ENCODE results near the gene RASA2. TPM values are rescaled to one million over a fixed set of nuclear protein-coding genes. Genes with fewer than 3 reads are reported as not detected.

RASA2 gene
- total and polyA plus RNA-seq, 12 donors = 1.4 to 7.7 (median 5.1) TPM

DNA sequence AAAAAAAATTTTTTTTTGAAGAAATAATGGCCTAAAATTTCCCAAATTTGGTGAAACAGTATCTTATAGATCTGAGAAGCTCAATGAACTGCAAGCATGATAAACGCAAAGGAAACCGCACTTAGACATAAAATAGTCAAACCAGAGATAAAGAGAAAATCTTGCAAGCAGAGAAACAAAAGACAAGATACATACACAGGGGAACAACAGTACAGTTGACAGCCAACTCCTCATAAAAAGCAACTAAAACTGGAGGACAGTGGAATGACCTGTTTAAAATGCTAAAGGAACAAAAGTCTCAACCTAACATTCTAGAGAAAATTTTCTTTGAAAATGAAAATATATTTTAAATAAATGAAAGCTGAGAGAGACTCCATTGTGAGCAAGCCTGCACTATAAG lies 107.5 kb downstream of the RASA2 start:
- ATAC-seq (no peak), DNase-seq (no peak)
- Histone ChIP-seq H3K9me3 (peaks cover 0 to 8% (median 0%) of the 10 kb centered on the region in 11 donors), H3K36me3 (peaks cover 0 to 99% (median 8%) of the 10 kb centered on the region in 9 donors), H3K4me3 (no peak overlapping the region), H3K27me3 (no peaks in the 10 kb centered on the region), H3K4me1 (peaks cover 0 to 7% (median 0%) of the 10 kb centered on the region in 9 donors), H3K27ac (no peak overlapping the region)
- TF ChIP-seq, protein P1, sequence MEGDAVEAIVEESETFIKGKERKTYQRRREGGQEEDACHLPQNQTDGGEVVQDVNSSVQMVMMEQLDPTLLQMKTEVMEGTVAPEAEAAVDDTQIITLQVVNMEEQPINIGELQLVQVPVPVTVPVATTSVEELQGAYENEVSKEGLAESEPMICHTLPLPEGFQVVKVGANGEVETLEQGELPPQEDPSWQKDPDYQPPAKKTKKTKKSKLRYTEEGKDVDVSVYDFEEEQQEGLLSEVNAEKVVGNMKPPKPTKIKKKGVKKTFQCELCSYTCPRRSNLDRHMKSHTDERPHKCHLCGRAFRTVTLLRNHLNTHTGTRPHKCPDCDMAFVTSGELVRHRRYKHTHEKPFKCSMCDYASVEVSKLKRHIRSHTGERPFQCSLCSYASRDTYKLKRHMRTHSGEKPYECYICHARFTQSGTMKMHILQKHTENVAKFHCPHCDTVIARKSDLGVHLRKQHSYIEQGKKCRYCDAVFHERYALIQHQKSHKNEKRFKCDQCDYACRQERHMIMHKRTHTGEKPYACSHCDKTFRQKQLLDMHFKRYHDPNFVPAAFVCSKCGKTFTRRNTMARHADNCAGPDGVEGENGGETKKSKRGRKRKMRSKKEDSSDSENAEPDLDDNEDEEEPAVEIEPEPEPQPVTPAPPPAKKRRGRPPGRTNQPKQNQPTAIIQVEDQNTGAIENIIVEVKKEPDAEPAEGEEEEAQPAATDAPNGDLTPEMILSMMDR (IDR thresholded peaks at IDR 0.05) = no peak
- WGBS, 2 donors = 95 to 97% methylated on average over 2 of the region's 2 CpGs
- intact Hi-C loops (cut with DNase I) = no loop called here

DNA sequence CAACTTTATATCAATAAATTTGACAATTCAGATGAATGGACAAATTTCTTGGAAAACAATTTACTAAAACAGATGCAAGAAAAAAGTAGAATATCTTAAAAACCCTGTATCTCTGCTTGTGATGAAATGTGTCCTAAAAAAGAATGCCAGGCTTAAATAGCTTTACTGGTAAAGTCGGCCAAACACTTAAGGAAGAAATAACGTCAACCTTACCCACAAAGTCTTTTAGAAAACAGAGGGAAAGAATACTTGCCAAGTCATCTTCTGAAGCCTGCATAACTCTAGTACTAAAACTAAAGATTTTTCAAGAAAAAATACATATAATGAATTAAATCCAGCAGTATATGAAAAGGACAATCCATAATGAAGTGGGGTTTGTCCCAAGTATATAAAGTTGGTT lies 111.1 kb downstream of the RASA2 start:
- TF ChIP-seq, protein P1 (IDR thresholded peaks at IDR 0.05) = no peak
- Histone ChIP-seq H3K4me3 (no peak overlapping the region), H3K36me3 (peaks cover 0 to 94% (median 19%) of the 10 kb centered on the region in 9 donors), H3K4me1 (no peaks in the 10 kb centered on the region), H3K9me3 (peaks cover 0 to 33% (median 7%) of the 10 kb centered on the region in 11 donors), H3K27me3 (no peaks in the 10 kb centered on the region), H3K27ac (no peak overlapping the region)
- intact Hi-C loops (cut with DNase I) = loop anchor here in 1 of 10 donors (1.0 kb wide), 1 partner anchor 12 kb away; no protein-coding TSS in a partner anchor
- 85 to 89% methylated on average over 2 of the region's 2 CpGs for WGBS, 2 donors
- ATAC-seq (no peak), DNase-seq (no peak)

DNA sequence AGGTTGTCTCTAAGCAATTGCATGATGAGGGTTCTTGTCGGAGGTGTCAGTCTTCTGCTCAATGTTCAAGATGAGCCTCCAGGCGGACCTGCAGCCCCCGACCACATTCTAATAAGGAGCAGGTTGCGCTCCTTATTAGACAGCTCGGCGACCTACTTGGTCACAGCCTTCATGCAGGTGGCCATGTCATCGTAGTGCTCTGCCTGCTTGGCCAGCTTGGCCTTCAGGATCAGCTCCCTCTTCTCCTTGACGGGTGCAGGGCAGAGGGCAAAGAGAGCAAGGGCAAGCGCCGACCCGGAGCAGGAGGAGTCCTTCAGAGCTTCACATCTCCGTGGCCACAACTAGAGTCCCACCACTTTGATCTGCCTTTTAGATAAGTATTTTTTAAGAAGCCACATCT lies 113.5 kb downstream of the RASA2 start:
- WGBS, 2 donors = 97 to 99% methylated on average over 12 of the region's 12 CpGs
- H3K4me3 ChIP-seq = no peak overlapping the region
- ATAC-seq = no peak
- H3K4me1 ChIP-seq = no peaks in the 10 kb centered on the region
- H3K27me3 ChIP-seq = no peaks in the 10 kb centered on the region
- H3K9me3 ChIP-seq = peaks cover 0 to 27% (median 7%) of the 10 kb centered on the region in 11 donors
- peaks cover 0 to 70% (median 11%) of the 10 kb centered on the region in 9 donors for H3K36me3 ChIP-seq
- DNase-seq = no peak
- intact Hi-C loops (cut with DNase I) = no loop called here
- no peak overlapping the region for H3K27ac ChIP-seq
- TF ChIP-seq, protein P1 (IDR thresholded peaks at IDR 0.05) = no peak

DNA sequence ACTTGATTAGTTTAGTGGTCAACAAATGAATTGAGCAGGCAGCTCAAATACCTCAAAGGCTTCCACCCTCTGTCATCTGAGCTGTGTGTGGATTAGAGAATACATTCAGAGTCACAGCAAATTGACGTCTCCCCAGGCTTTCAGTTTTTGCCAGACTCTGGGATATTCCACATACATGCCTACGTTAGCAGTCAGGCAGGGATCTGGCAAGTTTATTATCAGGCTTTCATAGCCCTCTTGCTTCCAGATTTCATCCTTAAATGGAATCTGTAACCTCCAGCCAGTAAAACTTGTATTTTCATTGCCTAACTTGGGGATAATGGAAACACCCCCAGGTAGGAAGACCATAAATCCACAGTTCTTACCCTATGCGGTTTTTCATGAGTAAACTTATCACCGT lies 115.9 kb downstream of the RASA2 start:
- peaks cover 0 to under 1% (median 0%) of the 10 kb centered on the region in 9 donors for H3K4me1 ChIP-seq
- WGBS, 2 donors = 92 to 93% methylated on average over 4 of the region's 4 CpGs
- H3K4me3 ChIP-seq = no peak overlapping the region
- no peaks in the 10 kb centered on the region for H3K27me3 ChIP-seq
- ATAC-seq = no peak
- no peak for DNase-seq
- H3K36me3 ChIP-seq = peaks cover 0 to 51% (median 11%) of the 10 kb centered on the region in 9 donors
- no peak overlapping the region for H3K27ac ChIP-seq
- intact Hi-C loops (cut with DNase I) = no loop called here
- TF ChIP-seq, protein P1 (IDR thresholded peaks at IDR 0.05) = no peak
- H3K9me3 ChIP-seq = peaks cover 0 to 27% (median 7%) of the 10 kb centered on the region in 11 donors

All from heart right ventricle (tissue), 16 donors.